ENCODE data around the gene PRSS57. TPM values are rescaled to one million over a fixed set of nuclear protein-coding genes. Genes with fewer than 3 reads are reported as not detected.

PRSS57 gene
- not detected in 2 replicates for total RNA-seq

GRCh38 chr19:695352-695949 is at the start of gene PRSS57:
Gene PRSS57, minus strand, starts transcription at chr19:695452. Its CDS starts 22 bp downstream, at chr19:695430.

GRCh38 chr19:708154-709143 is 13.2 kb upstream of the PRSS57 start, which contains the start of gene PALM:
Gene PALM, plus strand, starts transcription at chr19:708935. Its CDS starts 212 bp downstream, at chr19:709147.

GRCh38 chr19:676339-677105 is 18.7 kb downstream of the PRSS57 start, which contains the start of gene FSTL3:
Gene FSTL3, plus strand, starts transcription at chr19:676392. Its CDS starts 32 bp downstream, at chr19:676424.

GRCh38 chr19:662962-663681 is 32.1 kb downstream of the PRSS57 start, which contains the start of gene RNF126:
Gene RNF126, minus strand, starts transcription at chr19:663214. Its CDS starts 93 bp downstream, at chr19:663121.

DNA sequence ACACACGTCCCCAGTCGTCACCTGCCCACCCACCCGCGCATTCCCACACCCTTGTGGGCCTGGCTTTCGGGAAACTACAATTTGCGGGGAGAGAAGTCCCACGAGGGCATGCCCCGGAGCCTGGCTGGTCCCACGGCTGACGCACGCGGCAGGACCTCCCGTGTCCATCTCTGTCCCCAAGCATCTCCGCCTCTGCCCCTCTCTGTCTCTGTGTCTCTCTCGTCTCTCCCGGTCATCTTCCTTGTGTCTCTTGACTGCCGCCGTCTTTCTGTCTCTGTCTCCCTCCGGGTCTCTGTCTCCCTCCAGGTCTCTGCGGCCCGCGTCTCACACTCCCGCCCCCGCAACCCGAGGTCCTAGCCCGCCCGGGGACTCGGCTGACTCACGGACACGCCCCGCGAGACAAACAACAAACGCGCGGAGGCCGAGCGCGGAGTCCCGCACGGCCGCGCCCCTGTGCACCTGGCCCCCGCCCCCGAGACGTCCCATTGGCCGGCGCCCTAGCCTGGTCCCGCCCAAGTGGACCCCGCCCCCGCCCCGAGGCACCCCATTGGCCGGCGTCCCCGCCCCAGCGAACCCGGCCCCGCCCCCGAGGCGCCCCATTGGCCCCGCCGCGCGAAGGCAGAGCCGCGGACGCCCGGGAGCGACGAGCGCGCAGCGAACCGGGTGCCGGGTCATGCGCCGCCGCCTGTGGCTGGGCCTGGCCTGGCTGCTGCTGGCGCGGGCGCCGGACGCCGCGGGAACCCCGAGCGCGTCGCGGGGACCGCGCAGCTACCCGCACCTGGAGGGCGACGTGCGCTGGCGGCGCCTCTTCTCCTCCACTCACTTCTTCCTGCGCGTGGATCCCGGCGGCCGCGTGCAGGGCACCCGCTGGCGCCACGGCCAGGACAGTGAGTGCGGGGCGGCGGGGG is 55.7 kb downstream of the PRSS57 start, which contains the start of gene FGF22:
Gene FGF22, plus strand, starts transcription at position 627 of the 908 bp plus-strand sequence. Its CDS starts 47 bp downstream, at position 674.

Other genes with a start within 250 kb of the PRSS57 start
- gene SHC2, start 234.4 kb downstream of the PRSS57 start, total RNA-seq: 0.16 and 3.4 TPM in 2 replicates
- 0.13 and 0.16 TPM in 2 replicates for gene MADCAM1, start 199.0 kb downstream of the PRSS57 start, total RNA-seq
- 23.3 and 64.3 TPM in 2 replicates for gene TPGS1, start 188.0 kb downstream of the PRSS57 start, total RNA-seq
- gene CDC34, start 163.7 kb downstream of the PRSS57 start, total RNA-seq: 104 and 108 TPM in 2 replicates
- not detected in 2 replicates for gene GZMM, start 151.4 kb downstream of the PRSS57 start, total RNA-seq
- 691 and 1,095 TPM in 2 replicates for gene BSG, start 122.9 kb downstream of the PRSS57 start, total RNA-seq
- gene HCN2, start 105.6 kb downstream of the PRSS57 start, total RNA-seq: 1.1 and 2.8 TPM in 2 replicates
- 40.4 and 65.2 TPM in 2 replicates for gene POLRMT, start 61.9 kb downstream of the PRSS57 start, total RNA-seq
- gene FGF22, start 55.6 kb downstream of the PRSS57 start, total RNA-seq: 0.16 and 0.51 TPM in 2 replicates
- gene RNF126, start 32.2 kb downstream of the PRSS57 start, total RNA-seq: 82.0 and 136 TPM in 2 replicates
- gene FSTL3, start 19.1 kb downstream of the PRSS57 start, total RNA-seq: 507 and 589 TPM in 2 replicates
- 6.0 and 75.6 TPM in 2 replicates for gene PALM, start 13.5 kb upstream of the PRSS57 start, total RNA-seq
- gene MISP, start 55.7 kb upstream of the PRSS57 start, total RNA-seq: 7.0 and 20.2 TPM in 2 replicates
- gene PTBP1, start 102.0 kb upstream of the PRSS57 start, total RNA-seq: 230 and 407 TPM in 2 replicates
- 1.5 and 4.7 TPM in 2 replicates for gene PLPPR3, start 126.5 kb upstream of the PRSS57 start, total RNA-seq
- gene AZU1, start 132.4 kb upstream of the PRSS57 start, total RNA-seq: not detected in 2 replicates
- gene PRTN3, start 145.5 kb upstream of the PRSS57 start, total RNA-seq: not detected in 2 replicates
- gene ELANE, start 156.9 kb upstream of the PRSS57 start, total RNA-seq: 0.63 TPM in 1 of 2 replicates, not detected in the other
- 0.81 and 7.0 TPM in 2 replicates for gene CFD, start 164.2 kb upstream of the PRSS57 start, total RNA-seq
- 63.2 and 66.3 TPM in 2 replicates for gene MED16, start 197.7 kb upstream of the PRSS57 start, total RNA-seq
- not detected in 2 replicates for gene RNU6-9, start 198.0 kb upstream of the PRSS57 start, total RNA-seq
- 45.5 and 61.0 TPM in 2 replicates for gene R3HDM4, start 217.8 kb upstream of the PRSS57 start, total RNA-seq
- 0.13 TPM in 1 of 2 replicates, not detected in the other for gene KISS1R, start 221.9 kb upstream of the PRSS57 start, total RNA-seq
- 22.1 and 24.1 TPM in 2 replicates for gene ARID3A, start 230.6 kb upstream of the PRSS57 start, total RNA-seq